Measurements from ENCODE around the gene PRDM16. TPM values are rescaled to one million over a fixed set of nuclear protein-coding genes. Genes with fewer than 3 reads are reported as not detected.

PRDM16 gene
- total and polyA plus RNA-seq, 2 experiments from 2014 or later: 0.14 to 0.16 TPM

DNA sequence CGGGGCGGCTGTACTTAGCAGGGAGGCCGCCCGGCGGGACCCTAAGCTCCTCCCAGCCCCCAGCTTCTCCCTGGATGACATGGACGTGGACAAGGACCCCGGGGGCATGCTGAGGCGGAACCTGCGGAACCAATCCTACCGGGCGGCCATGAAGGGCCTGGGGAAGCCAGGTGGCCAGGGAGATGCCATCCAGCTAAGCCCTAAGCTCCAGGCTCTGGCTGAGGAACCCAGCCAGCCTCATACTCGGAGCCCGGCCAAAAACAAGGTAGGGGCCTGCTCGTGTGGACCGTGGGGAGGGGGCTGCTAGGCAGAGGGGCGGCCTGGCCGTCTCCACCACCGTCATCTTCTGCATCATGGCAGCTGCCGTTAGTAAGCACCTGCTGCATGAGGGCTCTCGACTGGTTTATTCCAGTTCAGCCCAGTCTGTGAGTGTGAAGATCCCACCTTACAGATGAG is 394.4 kb downstream of the PRDM16 start (continued):
- no peak for TF ChIP-seq EZH2 (IDR thresholded peaks at IDR 0.05; ENCODE audit: low read depth, unreplicated experiment)
- no peak for TF ChIP-seq EZH2phosphoT487 (IDR thresholded peaks at IDR 0.05; ENCODE audit: unreplicated experiment)
- TF ChIP-seq STAT1 (IDR thresholded peaks at IDR 0.05; ENCODE audit: unreplicated experiment): no peak
- TF ChIP-seq, protein P1, sequence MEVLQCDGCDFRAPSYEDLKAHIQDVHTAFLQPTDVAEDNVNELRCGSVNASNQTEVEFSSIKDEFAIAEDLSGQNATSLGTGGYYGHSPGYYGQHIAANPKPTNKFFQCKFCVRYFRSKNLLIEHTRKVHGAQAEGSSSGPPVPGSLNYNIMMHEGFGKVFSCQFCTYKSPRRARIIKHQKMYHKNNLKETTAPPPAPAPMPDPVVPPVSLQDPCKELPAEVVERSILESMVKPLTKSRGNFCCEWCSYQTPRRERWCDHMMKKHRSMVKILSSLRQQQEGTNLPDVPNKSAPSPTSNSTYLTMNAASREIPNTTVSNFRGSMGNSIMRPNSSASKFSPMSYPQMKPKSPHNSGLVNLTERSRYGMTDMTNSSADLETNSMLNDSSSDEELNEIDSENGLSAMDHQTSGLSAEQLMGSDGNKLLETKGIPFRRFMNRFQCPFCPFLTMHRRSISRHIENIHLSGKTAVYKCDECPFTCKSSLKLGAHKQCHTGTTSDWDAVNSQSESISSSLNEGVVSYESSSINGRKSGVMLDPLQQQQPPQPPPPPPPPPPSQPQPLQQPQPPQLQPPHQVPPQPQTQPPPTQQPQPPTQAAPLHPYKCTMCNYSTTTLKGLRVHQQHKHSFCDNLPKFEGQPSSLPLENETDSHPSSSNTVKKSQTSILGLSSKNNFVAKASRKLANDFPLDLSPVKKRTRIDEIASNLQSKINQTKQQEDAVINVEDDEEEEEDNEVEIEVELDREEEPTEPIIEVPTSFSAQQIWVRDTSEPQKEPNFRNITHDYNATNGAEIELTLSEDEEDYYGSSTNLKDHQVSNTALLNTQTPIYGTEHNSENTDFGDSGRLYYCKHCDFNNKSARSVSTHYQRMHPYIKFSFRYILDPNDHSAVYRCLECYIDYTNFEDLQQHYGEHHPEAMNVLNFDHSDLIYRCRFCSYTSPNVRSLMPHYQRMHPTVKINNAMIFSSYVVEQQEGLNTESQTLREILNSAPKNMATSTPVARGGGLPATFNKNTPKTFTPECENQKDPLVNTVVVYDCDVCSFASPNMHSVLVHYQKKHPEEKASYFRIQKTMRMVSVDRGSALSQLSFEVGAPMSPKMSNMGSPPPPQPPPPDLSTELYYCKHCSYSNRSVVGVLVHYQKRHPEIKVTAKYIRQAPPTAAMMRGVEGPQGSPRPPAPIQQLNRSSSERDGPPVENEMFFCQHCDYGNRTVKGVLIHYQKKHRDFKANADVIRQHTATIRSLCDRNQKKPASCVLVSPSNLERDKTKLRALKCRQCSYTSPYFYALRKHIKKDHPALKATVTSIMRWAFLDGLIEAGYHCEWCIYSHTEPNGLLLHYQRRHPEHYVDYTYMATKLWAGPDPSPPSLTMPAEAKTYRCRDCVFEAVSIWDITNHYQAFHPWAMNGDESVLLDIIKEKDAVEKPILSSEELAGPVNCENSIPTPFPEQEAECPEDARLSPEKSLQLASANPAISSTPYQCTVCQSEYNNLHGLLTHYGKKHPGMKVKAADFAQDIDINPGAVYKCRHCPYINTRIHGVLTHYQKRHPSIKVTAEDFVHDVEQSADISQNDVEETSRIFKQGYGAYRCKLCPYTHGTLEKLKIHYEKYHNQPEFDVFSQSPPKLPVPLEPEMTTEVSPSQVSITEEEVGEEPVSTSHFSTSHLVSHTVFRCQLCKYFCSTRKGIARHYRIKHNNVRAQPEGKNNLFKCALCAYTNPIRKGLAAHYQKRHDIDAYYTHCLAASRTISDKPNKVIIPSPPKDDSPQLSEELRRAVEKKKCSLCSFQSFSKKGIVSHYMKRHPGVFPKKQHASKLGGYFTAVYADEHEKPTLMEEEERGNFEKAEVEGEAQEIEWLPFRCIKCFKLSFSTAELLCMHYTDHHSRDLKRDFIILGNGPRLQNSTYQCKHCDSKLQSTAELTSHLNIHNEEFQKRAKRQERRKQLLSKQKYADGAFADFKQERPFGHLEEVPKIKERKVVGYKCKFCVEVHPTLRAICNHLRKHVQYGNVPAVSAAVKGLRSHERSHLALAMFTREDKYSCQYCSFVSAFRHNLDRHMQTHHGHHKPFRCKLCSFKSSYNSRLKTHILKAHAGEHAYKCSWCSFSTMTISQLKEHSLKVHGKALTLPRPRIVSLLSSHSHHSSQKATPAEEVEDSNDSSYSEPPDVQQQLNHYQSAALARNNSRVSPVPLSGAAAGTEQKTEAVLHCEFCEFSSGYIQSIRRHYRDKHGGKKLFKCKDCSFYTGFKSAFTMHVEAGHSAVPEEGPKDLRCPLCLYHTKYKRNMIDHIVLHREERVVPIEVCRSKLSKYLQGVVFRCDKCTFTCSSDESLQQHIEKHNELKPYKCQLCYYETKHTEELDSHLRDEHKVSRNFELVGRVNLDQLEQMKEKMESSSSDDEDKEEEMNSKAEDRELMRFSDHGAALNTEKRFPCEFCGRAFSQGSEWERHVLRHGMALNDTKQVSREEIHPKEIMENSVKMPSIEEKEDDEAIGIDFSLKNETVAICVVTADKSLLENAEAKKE (CRISPR knock-in tag; IDR thresholded peaks at IDR 0.05): no peak

DNA sequence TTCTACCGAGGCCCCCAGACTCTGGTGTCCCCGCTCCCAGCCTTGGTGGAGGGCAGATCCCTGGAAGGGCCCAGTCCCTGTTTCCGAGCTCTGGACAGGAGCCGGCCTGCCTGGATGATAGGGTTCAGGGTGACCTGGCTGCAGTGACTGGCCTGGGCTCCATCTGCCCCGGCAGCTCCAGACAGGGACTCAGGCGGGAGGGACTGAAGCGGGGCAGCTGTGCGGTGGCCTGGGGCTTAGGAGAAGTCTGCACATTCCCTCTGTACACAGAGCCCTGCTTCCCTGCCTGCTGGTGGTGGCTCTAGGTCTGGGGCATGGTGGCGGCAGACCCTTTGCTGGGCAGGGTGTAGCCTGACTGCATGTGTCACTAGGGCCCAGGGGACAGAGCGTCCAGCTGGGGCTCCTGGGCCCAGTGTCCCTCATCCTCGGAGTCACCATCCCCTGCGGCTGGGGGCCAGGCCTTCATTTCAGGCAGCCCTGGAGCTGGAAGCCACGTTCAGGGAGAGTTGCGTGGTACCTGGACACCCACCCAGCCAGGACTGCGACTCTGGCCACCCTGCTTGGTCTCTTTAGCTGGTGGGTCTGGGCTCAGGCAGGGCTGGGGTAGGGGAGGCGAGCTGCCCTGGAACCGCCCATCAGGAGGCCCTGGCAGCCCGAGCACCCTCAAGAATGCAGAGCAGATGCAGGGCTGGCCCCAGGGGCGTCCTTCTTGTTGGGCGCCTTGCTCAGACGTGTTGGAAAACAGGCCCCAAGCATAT is 395.1 kb downstream of the PRDM16 start:
- Histone ChIP-seq H3K79me2 (replicated peaks; ENCODE audit: insufficient read depth) (no peaks in the 10 kb centered on the region), H3K4me3 (no peak overlapping the region), H3K36me3 (ENCODE audit: insufficient read depth) (no peaks in the 10 kb centered on the region), H3F3A (replicated peaks; ENCODE audit: low read depth) (no peaks in the 10 kb centered on the region), H3K27me3 (ENCODE audit: insufficient read depth) (no peaks in the 10 kb centered on the region), H3K9me2 (ENCODE audit: insufficient read depth) (no peaks in the 10 kb centered on the region), H3K4me1 (ENCODE audit: insufficient read depth) (no peaks in the 10 kb centered on the region), H2AFZ (no peak overlapping the region), H3K4me2 (no peak overlapping the region), H3K27ac (ENCODE audit: low read depth) (no peak overlapping the region), H4K20me1 (replicated peaks; ENCODE audit: insufficient read depth) (no peaks in the 10 kb centered on the region)
- TF ChIP-seq, protein P1 (CRISPR knock-in tag; IDR thresholded peaks at IDR 0.05): no peak
- ATAC-seq (no peak), DNase-seq (ENCODE audit: low spot score) (no peak)
- Mint-ChIP-seq H3K4me3 (no peak overlapping the region), H3K9me3 (no peaks in the 10 kb centered on the region), H3K4me1 (peaks cover 2% of the 10 kb centered on the region; the same call in 1 of the 3 replicates), H3K27ac (no peak overlapping the region), H3K27me3 (ENCODE audit: insufficient read depth, low read depth, poor library complexity) (peaks cover 5% of the 10 kb centered on the region), H3K36me3 (ENCODE audit: low read depth) (no peaks in the 10 kb centered on the region; the same call in 2 of the 3 replicates)

Data from GM23338 (cell line).